Stimulated activated CD4-positive, alpha-beta T cell treated with anti-CD3 and anti-CD28 coated beads, TNF-alpha, amount 100 ng/mL, for 48 hours (primary cell): ENCODE measurements around the gene CCDC148.

Experiments used
- DNase-seq, 3 donors: peaks; one replicate each; pipeline ENCODE4 v3.0.0-alpha.2; 2020; ENCODE audit warnings: low read depth in 3 of 3

Gene CCDC148

DNA sequence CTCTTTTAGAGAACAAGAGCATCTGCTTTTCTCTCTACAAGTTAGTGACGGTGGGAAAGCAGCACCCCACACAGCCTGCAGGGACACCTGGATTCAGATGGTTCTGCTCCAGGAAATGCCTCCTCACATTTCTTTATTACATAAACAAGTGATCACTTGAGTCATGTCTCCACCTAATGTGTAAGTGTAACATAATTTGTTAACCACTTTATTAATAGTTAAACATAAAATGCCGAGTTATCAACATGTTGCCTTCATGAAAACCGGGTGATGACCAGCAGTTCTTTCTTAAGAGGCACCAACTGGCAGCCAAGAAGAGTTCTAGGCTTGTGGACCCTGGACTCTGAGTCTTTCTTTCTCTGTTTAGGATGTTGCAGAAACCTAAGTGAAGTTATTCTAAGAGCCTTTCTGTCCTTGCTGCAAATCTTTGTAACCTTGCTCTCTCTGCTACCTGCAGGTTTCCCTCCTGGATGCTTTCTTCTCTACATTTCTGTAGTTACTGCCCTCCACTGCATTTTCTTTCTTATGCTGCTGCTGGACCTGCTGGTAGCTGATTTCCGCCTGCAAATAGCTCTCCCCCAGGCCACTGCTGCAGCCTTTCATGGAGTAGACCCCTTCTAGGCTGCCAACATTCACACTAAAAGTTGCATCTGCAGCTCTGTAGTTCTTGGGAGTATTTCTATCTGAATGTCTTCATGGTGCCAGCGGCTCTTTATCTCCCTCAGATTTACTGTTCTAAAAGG, 330.6 kb downstream of the CCDC148 start:
- no peak for DNase-seq

DNA sequence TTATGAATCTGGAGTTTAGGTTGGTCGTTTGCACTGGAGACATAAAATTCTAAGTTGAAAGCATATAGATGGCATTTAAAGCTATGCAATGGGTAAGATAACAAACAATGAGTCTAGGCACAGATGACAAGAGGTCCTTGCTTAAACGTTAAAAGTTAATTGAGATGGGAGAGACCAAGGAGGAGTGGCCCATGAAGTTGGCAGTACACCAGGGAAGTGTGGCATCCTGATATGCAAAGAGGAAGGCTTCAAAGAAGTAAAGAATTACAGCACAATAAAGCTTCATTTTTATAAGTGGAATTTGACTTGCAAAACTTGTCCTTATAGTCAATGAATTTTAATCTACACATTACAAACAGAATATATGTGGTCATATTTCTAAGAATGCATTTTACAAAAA, 331.7 kb downstream of the CCDC148 start:
- no peak for DNase-seq
